ENCODE measurements around the gene ARHGAP40.

Gene ARHGAP40

DNA sequence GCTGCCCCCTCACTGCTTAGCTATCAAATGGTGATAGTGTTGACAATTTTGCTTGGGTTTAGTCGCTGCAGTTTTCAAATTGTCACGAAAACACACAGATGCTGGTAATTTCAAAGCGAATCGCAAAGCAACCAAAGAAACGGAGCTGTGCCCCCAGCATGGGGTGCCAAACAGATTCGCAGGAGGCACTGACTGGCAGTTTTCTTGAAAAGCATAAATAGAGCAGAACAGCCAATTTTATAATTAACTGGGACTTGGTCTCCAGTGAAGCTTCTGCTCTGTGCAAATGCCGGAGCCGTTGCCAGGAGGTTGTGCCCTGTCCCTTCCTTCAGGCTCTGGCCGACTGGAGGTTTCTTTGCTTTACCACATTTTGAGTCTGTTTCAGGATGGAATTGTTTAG lies 18.8 kb downstream of the ARHGAP40 start:
- DNase-seq: no peak

DNA sequence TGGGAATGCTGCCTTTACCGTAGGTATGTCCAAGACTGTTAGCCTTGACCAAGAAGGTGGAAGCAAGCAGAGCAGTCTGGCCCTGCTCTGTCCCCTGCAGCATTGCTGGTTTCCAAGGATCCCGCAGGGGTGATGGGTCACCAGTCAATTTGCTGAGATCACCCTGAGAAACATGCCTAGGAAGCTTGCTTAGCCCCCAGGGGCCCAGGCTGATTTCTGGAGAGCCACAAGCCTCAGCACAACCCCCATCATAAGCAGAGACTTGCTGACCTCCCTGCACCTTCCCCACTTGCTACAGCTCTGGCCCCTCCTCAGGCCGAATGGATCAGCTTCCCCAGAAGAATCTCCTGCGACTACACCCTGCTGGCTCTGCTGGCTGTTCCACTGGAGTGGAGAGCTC lies 21.5 kb downstream of the ARHGAP40 start:
- DNase-seq: no peak

DNA sequence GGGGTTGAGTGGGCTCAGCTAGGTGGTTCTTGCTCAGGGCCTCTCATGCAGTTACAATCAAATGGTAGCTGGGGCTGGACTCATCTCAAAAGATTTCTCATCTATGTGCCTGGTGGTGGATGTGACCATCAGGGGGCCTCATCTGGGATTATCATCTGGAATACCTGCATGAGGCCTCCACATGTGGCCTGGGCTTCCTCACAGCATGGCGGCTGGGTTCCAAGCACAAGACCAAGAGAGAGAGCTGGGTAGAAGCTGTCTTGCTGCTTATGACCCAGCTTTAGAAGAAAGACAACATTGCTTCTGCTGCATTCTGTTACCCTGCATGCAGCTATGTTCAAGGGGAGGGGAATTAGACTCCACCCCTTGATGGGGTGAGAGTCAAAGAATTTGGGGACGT lies 22.5 kb downstream of the ARHGAP40 start:
- DNase-seq: no peak

DNA sequence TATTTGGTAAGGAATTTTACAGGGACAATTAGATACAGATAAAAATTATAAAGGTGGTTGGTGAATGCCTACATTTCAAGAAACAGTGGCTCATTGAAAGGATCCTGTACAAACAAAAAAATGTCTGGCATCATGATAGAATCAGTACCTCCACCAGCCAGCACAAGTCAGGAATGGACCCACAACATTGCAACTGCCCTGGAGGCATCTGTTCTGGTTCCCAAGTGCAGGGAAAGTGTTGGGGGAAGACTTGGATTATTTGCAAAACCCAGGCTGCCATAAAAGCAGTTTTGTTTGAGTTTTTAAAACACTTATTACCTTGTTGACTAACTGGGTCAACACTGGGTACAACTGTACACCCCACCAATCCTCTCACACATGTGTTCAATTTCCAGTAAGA lies 24.3 kb downstream of the ARHGAP40 start:
- DNase-seq: no peak

DNA sequence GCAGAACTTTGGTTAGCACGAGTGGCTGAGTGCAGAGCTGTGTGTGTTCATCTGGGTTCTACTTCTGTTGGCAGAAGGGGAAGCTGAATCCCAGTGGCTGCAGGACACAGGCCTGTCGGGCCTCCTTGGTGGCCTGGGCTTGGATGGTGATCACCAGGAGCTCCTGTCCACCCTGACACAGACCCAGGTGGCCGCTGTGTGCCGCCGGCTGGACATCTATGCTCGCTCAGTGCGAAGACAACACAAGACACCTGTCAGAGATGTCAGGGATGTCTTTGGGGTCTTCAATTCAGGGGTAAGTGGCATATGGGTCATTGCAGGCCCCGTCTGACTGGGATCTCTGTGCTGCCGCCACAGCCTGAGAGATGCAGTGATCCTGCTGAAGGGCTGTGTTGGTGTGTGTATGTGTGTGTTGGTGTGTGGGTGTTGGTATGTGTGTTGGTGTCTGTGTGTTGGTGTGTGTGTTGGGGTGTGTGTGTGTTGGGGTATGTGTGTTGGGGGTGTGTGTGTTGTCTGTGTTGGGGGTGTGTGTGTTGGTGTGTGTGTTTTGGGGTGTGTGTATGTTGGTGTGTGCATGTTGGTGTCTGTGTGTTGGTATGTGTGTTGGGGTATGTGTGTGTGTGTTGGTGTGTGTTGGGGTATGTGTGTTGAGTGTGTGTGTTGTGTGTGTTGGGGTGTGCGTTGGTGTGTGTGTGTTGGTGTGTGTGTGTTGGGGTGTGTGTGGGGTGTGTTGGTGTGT lies 25.5 kb downstream of the ARHGAP40 start:
- no peak for DNase-seq

DNA sequence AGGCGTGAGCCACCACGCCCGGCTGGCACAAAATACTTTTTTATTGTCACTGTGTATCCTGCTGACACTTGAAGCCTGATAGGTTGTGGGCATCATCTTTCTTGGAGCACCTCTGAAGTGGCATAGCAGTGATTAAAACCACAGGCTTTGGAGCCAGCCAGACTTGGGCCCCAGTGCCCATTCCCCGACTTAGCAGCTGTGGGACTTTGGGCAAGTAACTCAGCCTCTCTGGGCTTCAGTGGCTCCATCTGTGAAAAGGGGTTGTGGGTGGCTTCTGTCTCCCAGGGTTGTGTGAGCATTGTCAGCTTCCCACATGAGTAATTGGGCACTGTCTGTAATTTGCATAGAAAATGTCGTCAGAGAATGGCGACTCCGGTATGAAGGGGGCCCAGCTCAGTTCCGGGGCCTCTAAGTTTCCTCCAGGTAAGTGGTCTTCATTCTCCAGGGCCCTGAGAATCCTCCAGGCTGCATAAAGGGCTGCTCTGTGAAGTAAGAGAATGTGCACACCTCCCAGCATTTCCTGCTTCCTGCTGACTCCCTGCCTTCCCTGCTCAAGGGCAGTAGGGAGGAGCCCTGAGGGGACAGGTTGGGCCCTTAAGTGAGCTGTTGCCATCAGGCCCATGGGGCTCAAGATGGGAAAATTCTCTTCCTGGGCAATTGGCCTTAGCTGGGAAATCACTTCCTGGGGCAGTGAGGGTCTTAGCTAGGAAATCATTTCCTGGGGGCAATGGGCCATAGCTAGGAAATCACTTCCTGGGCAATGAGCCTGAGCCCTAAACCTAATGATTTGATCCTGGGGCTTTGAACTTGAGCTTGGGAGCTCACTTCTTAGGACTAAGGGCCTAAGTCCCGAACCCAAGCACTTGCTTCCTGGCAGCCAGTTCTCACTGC lies 27.2 kb downstream of the ARHGAP40 start:
- DNase-seq: no peak

DNA sequence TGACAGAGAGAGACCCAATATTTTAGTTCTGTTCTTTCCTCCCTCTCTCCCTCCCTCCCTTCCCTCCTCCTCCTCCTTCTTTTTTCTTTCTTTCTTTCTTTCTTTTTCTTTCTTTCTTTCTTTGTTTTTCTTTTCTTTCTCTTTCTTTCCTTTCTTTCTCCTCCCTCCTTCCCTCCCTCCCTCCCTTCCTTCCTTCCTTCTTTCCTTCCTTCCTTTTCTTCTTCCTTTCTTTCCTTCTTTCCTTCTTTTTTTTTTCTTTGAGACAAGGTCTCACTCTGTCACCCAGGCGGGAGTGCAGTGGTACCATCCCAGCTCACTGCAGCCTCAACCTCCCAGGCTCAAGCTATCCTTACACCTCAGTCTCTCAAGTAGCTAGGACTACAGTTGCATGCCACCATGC lies 28.4 kb downstream of the ARHGAP40 start:
- DNase-seq: no peak

DNA sequence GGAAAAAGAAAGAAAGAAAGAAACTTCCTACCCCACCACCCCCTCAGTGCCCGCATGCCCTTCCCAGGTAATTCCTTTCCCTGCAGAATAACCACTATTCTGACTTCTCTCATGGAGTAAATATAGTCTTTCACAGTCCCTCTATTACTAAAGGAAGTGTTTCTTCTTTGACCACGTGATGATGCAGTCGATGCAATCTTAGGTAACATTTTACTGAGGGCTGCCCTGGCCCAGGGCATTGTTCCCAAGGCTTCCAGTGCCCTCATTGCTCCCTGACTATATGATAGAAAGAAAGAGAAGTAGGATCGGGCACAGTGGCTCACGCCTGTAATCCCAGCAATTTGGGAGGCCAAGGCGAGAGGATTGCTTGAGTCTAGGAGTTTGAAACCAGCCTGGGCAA lies 29.1 kb downstream of the ARHGAP40 start:
- DNase-seq: no peak

DNA sequence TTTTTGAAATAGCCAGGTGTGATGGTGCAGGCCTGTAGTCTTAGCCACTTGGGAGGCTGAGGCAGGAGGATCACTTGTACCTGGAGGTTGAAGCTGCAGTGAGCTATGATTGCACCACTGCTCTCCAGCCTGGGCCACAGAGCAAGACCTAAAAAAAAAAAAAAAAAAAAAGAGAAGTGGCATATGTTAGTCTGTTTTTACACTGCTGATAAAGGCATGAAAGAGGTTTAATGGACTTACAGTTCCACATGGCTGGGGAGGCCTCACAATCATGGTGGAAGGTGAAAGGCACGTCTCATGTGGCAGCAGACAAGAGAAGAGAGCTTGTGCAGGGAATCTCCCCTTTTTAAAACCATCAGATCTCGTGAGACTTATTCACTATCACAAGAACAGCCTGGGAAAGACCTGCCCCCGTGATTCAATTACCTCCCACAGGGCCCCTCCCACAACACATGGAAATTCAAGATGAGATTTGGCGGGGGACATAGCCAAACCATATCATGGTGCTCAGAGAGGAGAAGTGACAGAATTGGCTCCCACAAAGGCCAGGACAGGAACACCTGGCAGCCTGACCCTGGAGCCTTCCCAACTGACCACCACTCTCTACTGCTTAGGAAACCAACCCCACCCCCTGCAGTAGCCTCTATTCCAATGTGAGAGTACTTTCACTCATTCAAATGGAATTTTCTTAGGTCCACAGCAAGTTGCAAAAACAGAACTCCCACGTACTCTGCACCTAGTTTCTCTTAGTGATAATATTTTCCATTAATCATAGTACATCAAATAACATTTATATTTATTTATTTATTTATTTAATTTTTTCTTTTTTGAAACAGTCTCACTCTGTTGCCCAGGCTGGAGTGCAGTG lies 29.8 kb downstream of the ARHGAP40 start:
- no peak for DNase-seq

DNA sequence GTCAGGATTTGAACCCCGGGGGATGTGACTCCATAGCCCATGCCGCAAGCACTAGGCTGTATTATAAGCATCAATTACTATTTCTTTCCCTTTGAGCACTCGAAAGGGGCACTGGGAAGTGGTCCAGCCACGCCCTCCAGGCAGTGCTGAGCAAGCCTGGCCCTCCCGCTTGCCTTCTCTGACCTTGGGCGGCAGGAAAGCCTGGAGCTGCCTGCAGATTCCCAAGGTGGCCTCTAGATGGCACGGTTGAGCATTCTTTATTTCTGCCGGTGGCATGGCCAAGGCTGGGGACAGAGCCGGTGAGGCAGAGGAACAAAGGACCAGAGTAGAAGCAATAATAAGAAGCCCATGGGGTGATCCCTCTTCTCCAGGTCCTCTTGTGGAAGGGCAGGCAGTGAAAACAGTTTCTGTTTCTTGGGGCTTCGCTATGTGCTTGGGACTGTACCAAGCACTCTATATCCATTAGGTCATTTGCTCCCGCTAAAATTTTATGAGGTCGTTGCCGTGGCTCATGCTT lies 32.0 kb downstream of the ARHGAP40 start:
- DNase-seq: peak; percentile 46

DNA sequence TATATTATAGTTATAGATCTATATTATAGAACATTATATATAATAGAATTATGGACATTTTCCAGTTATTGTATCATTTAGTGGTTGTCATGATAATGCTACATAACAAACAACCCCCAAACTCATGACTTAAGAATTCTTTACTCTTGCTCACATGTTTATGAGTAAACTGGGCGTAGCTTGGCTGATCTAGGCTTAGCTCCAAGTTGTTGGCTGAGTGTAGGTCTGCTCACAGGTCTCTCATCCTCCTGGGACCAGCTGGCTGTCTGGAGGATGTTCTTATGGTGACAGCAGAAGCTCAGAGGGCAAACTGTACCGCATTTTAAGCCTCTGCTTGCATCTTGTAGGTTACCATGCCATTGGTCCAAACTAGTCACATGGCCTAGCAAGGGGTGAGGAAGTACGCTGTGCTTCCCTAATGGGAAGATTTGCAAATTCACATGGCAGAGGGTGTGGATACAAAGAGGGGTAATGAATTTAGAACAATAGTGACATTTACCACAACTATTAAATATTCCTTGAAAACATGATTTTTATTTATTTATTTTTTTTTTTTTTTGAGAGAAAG lies 34.2 kb downstream of the ARHGAP40 start:
- DNase-seq: no peak

DNA sequence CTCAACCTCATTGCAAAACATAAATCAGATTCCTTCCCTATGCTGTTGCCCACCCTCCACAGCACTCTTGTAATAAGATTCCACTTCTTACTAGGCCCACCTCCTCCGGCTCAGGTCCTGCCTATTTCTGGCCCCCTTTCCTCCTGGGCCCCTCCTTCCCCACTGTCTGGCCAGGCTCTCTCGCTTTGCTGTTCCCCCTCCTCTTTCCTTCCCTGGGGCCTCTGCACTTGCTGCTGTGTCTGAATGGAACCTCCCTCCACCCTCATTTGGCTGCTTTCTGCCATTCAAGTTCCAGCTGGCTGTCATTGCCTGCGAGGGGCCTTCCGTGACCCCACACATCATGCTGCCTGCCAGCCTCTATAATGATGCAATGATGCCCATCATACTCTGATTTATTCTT lies 38.9 kb downstream of the ARHGAP40 start:
- no peak for DNase-seq

DNA sequence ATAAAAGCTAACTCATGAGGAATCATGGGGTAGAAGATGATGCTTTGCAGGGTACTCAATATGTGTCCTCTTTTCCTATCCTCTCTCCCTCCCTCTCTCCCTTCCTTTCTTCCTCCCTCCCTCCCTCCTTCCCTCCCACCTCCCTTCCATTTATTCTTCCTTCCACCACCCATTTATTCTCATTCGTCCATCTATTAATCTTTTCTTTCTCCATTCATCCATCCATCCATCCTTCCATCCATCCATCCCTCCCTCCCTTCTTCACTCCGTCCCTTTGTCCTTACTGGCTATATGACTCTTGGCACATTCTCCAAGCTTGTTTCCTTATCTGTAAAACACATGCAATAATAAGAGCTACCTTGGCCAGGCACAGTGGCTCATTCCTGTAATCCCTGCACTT lies 40.9 kb downstream of the ARHGAP40 start:
- DNase-seq: no peak

DNA sequence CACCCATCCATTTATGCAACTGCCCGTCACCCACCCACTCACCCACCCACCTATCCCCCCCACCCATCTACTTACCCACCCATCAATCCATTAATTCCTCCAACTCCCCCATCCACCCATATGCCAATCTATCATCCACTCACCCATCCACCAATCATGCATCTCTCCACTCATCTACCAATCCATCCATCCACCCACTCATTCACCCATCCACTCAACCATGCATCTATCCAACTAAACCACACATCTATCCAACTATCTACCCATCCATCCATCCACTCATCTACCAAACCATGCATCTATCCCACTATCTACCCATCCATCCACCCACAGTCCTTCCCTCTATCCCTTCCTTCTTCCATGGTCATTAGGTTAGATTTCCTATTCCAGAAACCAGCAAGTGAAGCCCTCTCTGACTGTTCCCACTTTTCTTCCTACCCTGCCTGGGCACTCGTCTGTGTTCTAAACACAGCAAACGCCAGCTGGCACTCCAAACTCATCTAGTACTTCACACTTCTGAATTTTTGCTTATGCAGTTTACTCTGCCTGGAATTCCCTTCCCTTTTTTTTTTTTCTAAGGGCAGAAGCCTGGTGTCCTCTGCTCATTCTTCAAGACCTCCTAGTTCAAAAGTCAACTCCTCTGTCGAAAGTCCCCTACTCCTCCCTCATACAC lies 43.1 kb downstream of the ARHGAP40 start:
- no peak for DNase-seq

DNA sequence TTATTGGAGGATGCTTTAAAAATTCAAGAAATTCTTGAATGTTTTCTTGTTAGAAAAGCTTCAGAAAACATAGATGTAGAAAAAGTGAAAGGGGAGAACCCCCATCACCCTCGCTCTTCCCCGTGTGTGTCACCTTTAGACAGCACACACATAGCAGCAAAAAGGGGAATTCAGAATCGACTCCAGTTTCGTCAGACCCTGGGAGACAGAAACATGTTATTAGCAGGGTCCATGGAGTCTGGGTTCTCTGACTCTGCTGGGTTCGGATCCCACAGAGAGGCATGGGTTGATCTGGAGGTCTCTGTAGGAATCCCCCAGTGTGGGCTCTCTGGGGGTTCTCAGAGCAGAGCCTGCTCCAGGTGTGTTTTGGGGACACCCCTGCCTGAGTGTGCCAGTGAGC lies 43.7 kb downstream of the ARHGAP40 start:
- DNase-seq: no peak

DNA sequence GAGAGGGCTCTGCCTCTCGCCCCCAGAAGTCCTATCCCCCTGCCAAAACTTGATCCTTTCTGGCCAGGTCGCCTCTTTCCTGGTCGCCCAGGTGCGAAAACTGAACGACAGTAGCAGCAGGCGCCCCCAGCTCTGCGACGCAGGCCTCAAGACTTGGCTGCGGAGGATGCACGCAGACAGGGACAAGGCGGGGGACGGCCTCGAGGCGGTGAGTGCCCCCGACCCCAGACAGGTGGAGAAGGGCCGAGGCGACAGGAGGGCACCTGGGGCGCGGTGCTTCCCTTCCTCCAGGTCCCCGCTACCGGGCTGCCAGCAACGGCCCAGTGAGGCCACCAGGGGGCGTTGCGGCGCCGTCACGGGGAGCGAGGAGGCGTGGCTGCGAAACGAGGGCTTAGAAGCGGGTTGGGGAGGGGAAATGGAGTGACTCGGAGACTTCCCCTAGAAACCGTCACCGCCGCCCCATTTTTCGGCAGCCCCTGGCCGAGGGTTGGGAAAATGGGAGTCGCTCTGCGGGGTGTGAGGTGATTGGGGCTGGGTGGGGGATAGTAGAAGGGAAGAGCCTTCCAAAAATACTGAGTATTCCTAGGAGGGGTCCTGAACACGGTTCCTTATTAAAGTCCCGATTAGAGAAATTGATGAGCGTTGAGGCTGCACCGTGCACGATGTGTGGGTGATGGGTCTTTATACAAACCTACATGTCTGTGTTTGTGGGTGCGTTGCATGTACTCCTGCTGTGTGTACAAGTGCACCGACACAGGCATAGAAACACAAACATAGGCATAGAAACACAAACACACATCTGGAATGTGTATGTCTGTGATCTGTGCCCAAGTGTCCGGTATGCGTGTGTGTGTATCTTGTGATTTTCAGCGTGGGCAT lies 44.6 kb downstream of the ARHGAP40 start:
- DNase-seq: peak; percentile 86

DNA sequence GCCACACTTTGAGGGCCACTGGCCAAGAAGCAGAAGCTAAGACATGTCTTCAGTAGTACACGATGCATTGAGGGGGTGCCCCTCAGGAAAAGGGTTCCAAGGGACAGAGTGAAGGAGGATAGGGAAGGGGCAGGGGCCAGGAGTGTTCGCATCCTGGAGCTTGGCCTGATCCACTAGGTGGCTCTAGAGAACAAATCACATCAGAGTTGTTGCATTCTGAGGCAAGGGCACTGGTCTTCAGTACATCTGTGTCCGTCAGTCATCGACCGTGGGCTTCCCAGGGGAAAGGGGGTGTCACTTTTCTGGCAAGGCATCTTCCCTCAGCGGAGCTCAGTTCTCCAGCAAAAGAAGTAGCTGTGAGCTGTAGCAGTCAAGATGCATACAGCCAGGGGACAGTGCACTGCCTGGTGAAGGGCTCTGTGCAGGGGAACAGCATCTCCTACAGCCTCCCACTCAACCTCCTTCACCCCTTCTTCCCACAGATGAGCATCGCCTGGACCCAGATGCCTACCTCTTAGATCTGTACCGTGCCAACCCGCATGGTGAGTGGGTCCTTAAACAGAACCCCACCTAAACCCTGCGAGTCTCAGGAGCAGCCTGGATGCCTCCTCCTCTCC lies 47.8 kb downstream of the ARHGAP40 start:
- DNase-seq: no peak

DNA sequence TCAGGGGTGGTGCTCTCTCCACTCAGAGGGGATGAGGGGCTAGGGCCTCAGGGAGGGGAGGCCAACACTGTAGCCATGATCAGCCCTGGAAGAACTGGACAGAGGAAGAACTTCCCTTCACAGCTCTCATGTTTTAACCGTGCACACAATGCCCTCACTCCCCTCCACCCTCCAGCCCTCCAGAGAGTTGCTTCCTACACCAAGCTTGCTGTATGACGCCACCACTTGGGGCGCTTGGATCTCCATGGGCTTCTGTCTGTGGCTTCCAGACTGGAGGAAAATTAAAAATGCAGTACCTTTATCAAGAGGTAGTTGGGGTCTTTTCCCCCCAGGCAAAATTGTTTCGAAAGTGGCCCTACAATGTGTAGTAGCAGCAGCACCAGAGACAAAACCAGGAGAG lies 48.4 kb downstream of the ARHGAP40 start:
- DNase-seq: no peak

DNA sequence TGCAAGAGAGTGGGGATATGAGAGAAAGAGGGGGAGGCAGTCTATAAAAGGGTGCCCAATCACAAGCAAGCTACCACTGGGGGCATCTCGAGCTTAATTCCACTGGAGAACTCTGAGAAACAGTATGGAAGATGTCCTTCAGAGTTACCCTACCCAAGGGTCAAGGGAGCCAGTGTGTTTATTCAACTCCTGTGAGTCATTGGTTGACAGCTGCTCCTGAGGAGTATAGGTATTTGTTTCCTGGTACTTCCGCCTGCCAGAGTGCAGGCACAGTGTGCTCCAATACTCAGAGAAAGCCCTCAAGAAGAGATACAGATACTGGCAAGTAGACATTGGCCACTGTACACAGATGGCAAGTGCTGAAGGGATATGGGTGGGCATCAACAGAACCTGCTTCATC lies 49.5 kb downstream of the ARHGAP40 start:
- DNase-seq: no peak

DNA sequence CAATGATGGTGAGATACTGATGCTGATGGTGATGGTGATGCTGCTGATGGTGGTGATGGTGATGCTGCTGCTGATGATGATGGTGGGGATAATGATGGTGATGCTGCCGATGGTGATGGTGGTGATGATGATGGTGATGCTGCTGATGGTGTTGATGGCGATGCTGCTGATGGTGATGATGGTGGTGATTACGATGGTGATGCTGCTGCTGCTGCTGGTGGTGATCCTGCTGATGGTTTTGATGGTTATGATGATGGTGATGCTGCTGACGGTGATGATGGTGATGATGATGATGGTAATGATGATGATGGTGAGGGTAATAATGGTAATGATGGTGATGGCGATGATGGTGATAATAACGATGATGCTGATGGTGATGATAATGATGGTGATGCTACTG lies 50.0 kb downstream of the ARHGAP40 start:
- no peak for DNase-seq

DNA sequence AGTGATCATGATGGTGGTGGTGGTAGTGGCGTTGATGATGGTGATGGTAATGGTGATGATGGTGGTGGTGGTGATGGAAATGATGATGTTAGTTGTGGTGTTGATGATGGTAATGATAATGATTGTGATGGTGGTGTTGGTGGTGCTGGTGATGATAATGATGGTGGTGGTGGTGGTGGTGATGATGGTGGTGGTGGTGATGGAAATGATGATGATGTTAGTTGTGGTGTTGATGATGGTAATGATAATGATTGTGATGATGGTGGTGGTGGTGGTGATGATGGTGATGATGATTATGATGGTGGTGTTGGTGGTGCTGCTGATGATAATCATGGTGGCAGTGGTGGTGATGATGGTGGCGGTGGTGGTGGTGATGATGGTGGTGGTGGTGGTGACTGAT lies 51.4 kb downstream of the ARHGAP40 start:
- DNase-seq: no peak
